ENCODE measurements around the gene BPIFB4.

GRCh38 chr20:33061658-33062028, 17.8 kb upstream of the BPIFB4 start:
- no peak for TF ChIP-seq CTCF (IDR thresholded peaks at IDR 0.05)
- no peak for TF ChIP-seq EZH2 (IDR thresholded peaks at IDR 0.05; ENCODE audit: borderline replicate concordance, insufficient read depth, low read depth, low read length, poor library complexity, severe bottlenecking)
